Measurements from ENCODE around the gene MRPL49. TPM values are rescaled to one million over a fixed set of nuclear protein-coding genes. Genes with fewer than 3 reads are reported as not detected.

Gene MRPL49
- total and polyA plus RNA-seq, 2 of the 13 experiments (the other 11 are each of a cell fraction or from before 2014, with no cell fraction given): 39.2 to 53.3 TPM

- TF ChIP-seq IRF1 (CRISPR knock-in tag; IDR thresholded peaks at IDR 0.05; ENCODE audit: low read depth) (no peak), PRDM15 (CRISPR knock-in tag; IDR thresholded peaks at IDR 0.05) (no peak; the same call in 1 of the 2 replicates), NR0B2 (CRISPR knock-in tag; IDR thresholded peaks at IDR 0.05) (no peak), KDM5B (CRISPR knock-in tag; IDR thresholded peaks at IDR 0.05; ENCODE audit: borderline replicate concordance) (no peak), ZNF510 (CRISPR knock-in tag; IDR thresholded peaks at IDR 0.05; ENCODE audit: low read depth) (no peak), CHD4 (IDR thresholded peaks at IDR 0.05; ENCODE audit: borderline replicate concordance, low read length) (no peak), GLMP (CRISPR knock-in tag; IDR thresholded peaks at IDR 0.05; ENCODE audit: borderline replicate concordance) (no peak), ZNF747 (CRISPR knock-in tag; IDR thresholded peaks at IDR 0.05; ENCODE audit: borderline replicate concordance) (no peak), ATF6 (CRISPR knock-in tag; conservative IDR thresholded peaks at IDR 0.05) (no peak), ZBTB34 (CRISPR knock-in tag; IDR thresholded peaks at IDR 0.05) (no peak), FUBP1 (CRISPR knock-in tag; IDR thresholded peaks at IDR 0.05; ENCODE audit: borderline replicate concordance) (no peak), ZFP62 (CRISPR knock-in tag; IDR thresholded peaks at IDR 0.05) (no peak), MXI1 (IDR thresholded peaks at IDR 0.05; ENCODE audit: borderline replicate concordance, low read depth, low read length) (peak; percentile 95; the same call in 2 of the 3 replicates), MTF2 (CRISPR knock-in tag; IDR thresholded peaks at IDR 0.05; ENCODE audit: borderline replicate concordance) (no peak), YY1 (IDR thresholded peaks at IDR 0.05; ENCODE audit: insufficient read depth, insufficient replicate concordance, low read depth, low read length) (no peak), ZNF556 (CRISPR knock-in tag; IDR thresholded peaks at IDR 0.05; ENCODE audit: borderline replicate concordance) (no peak; the same call in 1 of the 2 replicates)
These were observed 13.0 kb downstream of the MRPL49 start (continued) for GRCh38 chr11:65134952-65135632.

All from HepG2 (cell line).